ENCODE data around the gene BTD.

GRCh38 chr3:15575446-15575845 is 26.1 kb upstream of the BTD start:
- TF ChIP-seq POLR2A (IDR thresholded peaks at IDR 0.05; ENCODE audit: extremely low read depth, insufficient read length) (no peak), CTCF (IDR thresholded peaks at IDR 0.05; ENCODE audit: low read depth, low read length) (no peak), MAX (IDR thresholded peaks at IDR 0.05; ENCODE audit: low read depth, low read length) (no peak), MYC (IDR thresholded peaks at IDR 0.05; ENCODE audit: low read depth, low read length) (no peak)

All from NB4 (cell line).